HK-2 (cell line): ENCODE data around the gene GPR31.
"Not testable (repeated sequence)": the region's sequence is repeated elsewhere in the genome, so short reads cannot be mapped to it uniquely, and the experiment has no call there.

Experiments
- DNase-seq: peaks from one replicate; pipeline ENCODE4 v3.0.0-alpha.2; 2018; ENCODE audit not compliant: unreplicated experiment

GPR31 gene, protein sequence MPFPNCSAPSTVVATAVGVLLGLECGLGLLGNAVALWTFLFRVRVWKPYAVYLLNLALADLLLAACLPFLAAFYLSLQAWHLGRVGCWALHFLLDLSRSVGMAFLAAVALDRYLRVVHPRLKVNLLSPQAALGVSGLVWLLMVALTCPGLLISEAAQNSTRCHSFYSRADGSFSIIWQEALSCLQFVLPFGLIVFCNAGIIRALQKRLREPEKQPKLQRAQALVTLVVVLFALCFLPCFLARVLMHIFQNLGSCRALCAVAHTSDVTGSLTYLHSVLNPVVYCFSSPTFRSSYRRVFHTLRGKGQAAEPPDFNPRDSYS

DNA sequence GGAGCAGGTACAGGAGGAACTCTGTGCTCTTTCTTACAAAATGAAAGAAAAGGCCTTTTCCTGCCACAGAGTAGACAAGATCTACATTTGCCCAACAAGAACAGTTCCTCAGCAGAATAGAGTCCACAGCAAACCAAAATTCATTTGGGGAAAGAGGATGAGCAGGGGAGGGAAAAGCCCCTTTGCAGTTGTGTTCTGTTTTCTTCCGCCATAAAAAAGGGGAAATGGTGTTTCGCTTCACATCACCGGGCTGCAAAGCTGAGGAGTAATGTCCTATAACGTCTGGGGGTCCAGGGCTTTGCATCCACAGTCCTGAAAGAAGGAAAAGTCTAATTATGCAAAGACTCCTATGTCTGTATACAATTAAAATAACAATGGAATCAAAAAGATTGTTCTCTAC, at the start of gene GPR31:
Gene GPR31 (minus strand): TSS at position 118 of the 400 bp plus-strand sequence. CDS start 149 bp downstream, outside the sequence.
- DNase-seq, result no peak

DNA sequence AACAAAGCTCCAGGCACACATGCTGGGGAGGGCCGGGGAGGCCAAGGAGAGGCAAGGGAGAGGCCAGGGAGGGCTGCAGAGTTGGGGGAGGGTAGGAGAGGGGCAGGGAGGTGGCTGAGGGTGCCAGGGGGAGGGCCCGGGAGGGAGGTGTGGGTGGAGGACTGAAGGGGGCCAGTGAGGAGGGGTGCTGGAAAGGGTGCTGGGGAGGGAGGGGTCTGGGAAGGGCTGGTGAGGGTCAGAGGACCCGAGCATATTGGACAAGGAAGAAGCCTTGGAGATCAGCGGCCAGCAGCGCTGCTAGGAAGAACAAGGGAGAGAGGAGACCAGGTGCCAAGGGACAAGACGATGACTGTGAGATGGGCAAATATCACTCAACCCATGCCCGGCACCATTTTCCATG, 49.7 kb upstream of the GPR31 start:
- DNase-seq, result no peak

DNA sequence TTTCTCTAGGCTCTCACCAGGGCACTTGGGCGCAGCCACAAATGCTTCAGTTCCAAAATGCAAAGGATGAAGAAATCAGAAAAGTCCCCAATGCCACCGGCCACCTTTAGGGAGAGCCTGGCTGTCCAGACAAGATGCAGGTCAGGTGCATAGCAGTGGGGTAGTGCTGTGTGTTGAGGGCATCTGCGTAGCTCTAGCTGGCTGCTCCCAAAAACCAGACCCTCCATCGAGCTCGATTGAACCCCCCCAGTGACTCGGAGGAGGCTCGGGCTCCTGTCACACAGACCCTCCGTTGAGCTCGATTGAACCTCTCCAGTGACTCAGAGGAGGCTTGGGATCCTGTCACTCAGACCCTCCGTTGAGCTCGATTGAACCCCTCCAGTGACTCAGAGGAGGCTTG, 47.5 kb upstream of the GPR31 start:
- DNase-seq, result not testable (repeated sequence)

DNA sequence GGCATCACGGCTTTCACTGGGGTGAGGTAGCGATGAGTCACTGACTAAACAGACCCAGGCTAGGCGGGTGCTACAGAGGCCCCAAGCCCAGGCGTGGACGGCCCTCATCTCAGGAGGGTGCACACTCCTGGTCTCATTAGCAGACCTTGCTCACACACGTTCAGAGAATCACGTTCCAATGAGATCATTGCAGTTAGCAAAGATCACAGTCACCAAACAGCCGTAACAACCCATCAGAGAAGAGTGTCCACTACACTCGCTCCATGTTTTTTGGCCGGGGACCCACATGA, 46.2 kb upstream of the GPR31 start:
- peak; percentile 24 for DNase-seq

DNA sequence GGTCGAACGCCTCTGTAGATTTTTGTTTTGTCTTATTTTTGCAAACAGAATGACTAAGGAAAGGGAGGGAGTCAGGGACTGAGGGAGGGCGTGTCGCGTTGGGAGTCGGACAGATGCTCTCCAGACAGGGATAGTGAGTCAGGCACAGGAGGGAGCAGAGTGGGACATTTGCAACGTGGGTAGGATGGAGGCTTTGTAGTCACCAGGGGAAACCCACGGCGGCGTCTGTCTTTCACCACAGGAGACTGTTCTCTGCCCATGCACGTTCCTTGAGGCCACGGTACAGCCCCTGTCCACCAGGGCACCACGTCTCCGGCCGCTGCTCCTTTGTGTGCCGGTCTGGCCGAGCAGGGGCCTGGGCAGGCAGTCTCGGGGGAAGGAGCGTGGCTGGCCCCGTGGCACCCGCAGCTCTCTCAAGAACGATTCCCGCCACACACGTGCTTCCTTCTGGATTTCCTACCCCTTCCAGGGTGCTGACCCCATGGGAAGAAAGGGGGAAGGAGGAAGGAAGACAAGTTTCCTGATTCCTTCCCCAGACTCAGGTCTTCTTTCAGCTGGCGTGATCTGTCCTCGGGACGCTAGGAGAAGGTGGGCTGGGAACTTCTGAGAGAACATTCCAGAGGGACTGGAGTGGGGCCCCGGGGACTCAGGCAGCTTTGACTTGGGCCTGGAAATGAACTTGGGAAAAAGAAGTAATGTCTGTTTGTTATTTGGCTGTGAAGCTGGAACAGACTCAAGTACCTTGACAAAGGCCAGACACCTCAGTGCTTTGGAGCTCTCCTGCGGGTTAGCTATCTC, 45.7 kb upstream of the GPR31 start:
- not testable (repeated sequence) for DNase-seq

DNA sequence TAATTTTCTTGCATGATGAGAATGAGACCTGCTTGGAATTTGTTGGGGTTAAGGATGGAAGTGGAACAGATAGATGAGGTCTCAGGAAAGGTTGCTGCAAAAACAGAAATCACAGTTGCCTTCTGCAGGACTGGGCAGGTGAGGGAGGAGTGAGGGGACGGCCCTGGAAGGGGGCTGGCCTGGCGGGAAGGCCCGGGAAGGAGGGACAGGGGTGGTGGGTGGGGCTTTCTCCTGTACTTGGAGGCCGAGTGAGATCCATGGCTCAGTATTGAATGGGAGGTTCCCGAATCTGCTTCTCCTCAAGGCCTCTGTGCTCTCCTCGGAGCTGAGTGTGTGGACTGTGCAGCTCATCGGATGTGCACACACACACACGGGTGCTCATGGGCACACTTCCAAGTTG, 44.8 kb upstream of the GPR31 start:
- DNase-seq, result not testable (repeated sequence)

DNA sequence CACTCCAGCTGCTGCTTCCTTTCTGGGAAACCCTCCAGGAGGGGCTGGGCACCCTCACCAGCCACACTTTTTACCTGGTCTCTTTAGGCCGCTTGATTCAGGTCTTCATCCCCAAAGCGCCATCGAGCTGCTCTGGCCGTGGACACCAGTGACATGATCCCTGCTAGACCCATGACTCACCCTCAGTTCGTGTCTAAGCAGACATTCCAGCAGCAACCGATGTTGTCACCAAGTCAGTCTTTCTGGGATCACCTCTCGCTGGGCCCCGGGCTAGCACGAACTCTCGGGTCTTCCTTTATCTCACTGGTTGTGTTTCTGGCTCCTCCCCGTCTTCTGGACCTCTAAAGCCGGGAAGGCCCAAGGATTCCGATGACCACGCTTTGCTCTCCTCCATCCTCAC, 43.0 kb upstream of the GPR31 start:
- DNase-seq, result no peak

DNA sequence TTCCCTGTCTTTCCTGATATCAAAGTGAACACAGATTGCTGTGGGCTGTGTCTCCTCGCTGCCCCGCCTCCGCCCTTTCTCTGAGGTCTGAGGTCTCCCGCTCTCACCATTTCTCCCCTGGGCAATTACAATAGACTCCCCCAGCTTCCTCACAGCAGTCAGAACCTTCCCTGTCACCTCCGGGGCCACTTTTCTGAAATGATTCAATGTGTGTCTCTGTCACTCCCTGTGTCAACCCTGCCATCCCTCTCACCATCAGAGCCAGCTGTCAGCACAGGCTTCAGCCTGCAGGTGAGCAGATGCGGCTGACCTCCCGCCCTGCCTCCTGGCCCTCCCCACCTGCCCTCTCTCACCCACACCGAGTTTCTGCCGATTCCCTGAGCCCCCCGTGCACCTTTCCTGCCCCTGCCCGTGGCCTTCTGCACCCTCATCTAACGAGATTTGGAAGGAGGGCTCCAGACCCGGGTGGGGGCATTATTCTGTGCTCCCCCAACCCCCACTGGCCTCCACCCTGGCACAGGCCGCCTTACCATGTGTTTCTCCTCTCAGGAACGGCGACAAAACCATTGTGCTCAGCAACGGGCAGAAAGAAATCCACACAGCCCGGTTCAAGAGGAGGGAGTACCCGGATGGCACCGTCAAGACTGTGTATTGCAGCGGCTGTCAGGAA, 38.3 kb upstream of the GPR31 start:
- DNase-seq, result not testable (repeated sequence)

DNA sequence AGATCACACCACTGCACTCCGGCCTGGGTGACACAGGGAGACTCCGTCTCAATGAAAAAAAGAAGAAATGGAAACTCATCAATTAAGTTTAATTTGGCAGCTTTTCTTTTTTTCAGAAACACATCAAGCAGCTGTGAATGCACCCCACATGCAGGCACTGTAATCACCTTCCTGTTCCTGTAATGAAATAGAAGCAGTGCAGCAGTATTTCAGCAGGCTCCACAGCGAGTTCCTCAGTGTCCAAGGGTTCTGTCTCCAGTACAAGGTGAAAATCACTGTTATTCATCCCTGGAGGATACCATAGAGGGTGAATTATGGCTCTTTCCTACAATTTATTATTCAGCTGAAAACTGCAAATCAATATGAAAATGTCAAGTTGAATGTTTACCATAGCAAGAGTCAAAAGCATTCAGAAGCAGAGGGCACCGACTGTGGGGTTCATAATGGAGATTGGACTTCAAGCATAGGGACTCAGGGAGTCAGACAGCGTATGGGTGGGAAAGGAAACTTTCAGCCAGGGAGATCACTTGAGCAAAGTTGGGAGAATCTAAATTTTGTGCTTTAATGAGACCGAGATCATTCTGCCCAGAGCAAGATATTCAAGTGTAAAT, 35.8 kb upstream of the GPR31 start:
- not testable (repeated sequence) for DNase-seq

DNA sequence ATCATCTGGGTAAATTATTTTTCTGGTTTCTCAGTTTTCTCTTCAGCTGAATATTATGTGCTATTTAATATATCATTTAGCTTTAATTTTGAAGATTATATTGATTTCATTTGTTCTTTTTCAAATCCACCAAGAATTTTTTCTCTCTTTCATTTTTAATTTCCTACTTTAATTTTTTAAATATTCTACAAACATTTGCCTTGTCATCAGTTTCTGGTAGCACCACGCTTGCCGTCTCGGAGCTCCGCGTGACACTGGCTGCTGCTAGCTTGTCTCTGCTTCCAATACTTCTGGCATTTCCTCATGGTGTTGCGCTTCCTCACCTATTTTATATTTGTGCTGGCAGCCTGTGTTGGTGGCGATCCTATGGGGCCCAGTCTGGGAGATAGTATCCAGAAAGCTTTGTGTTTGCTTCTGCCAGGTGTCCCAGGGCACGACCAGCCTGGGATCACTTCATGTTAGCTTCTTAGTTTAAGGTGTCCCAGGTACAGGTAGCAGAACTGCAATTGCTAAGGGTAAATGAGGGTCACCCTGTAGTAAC, 33.3 kb upstream of the GPR31 start:
- DNase-seq, result not testable (repeated sequence)

DNA sequence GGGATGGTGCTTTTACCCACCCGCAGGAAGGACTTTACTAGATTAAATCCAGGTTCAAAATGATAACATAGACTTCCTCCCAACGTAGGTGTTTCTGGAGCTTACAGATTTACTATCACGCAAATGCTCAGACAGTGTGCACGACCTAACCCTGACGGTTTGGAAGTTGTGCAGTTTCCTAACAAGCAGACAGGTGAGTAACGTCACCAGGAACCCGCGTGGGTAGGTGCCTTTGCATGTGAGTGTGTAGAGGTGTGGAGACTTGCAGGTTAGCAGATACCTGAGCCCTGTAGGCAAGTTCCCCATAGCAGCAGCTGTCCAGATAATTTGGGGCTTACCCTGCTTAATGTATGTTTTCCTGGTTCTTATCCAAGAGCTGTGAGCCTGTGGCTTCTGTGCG, 29.5 kb upstream of the GPR31 start:
- DNase-seq, result not testable (repeated sequence)

DNA sequence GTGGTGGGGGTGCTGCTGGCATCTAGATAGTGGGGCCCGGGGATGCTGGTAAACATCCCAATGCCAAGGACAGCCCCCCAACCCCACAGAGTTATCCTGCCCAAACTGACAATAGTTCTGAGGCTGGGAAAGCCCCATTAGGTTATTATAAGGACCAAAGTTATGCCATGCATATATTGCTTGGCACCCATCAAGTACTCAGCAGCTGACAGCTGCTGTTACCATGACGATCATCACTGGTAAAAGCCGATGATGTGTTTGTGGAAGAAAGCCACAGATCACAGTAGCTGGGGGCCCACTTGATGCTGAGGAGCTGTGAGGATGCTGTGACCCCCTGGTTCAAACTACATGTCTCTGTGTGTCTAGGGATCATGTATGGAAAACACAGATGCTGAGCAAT, 27.3 kb upstream of the GPR31 start:
- DNase-seq, result not testable (repeated sequence)

DNA sequence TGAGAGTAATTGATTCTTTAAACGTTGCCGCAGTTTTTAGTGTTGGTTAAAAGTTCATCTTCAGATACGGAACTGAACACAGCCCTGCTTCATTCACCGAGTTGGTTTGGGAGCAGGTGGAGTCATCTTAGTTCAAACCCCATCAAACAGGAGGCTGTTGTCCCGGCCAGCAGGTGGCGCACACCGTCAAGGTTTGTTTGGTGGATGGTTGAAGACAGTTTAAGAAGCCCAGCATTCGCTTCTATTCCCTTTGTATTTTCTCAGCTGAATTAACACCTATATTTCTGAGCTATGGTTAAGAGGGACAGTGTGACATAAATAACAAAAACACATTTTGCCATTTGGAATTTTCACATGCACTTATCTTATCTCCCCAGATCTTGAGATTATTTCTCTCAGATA, 25.1 kb upstream of the GPR31 start:
- DNase-seq, result not testable (repeated sequence)

DNA sequence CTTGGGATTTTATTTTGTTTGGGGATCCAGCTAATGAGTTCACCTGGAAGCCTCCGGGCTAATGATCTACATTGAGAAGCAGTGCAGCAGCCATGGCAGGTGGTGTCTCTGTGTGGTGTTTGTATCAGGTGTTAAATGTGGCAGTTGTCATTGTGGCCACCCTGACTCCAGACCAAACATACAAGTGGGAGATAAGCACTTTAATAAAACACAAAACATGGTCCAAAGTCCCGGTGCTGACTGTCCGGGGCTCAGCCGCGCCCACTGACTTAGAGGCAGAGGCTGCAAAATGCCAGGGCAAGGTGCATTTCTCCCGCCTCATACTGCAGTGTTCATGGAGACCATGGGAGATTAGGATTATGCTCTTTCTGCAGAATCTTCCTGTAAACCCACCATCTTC, 23.6 kb upstream of the GPR31 start:
- not testable (repeated sequence) for DNase-seq

DNA sequence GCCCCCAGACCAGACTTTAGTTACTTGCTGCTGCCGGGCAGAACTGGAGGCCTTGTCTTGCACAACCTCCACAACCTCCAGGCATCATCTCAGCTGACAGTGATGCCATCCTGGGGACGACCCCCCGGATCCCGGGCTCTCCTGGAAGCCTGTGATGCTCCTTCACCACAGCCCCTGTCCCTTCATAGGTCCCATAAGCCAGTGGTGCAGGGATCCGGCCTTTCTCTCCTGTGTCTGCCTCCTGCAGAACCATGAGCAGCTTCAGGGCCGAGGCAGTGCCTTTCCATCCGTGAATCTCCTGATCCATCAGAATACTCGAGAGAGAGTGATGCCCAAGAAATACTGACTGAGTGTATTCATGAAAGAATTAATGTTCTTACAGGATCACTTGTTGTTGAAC, 22.3 kb upstream of the GPR31 start:
- not testable (repeated sequence) for DNase-seq

DNA sequence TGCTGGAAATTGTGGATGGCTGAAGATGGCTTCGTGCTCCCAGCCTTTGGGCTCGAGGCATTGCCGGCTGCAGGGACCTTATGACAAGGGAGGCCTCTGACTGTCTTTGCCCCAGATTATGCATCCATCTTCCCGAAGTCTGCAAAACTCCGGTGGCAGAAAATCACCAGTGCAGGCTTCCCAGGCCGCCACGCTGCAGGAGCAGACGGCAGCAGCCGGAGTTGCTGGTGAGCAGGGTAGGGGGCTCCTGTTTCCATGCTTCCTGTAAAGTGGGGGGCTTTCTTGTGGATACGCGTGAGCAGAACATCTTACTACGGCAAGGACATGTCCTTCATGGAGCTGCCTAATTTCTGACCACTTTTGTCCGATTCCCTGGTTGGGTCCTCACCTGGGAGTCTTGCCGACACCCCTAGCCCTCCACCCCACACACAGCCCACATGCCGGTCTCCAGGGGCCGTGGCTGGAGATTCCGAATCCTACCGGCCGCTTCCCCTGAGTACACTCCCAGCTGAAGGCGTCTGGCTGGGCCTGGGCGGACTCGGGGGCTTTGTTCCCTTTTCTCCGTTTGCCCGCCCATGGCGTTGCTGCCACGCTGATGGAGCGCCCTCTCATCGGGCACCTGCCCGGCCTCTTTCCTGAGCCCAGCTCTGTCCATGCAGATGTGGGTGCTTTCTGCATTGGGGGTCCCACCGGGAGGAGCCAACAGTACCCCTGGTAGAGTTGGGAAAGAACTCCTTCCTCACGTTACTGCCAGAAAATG, 21.3 kb upstream of the GPR31 start:
- not testable (repeated sequence) for DNase-seq

DNA sequence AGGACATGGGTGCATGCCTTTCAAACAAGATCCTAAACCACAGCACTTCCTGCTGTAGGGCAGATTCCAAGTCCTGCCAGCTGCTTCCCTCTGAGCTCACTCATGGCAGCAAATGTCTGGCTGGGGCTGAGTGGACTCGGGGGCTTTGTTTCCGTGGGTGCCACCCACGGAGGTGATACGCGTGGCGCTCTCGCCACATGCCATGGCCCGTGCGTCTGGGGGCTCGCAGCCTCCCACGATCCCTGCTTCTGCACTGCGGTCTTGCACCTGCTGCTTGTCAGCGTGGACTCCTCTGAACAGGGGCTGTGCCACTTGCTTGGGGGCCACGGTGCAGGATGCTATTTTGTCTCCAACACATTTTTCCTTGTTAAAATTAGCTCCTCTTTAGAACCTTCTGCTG, 19.5 kb upstream of the GPR31 start:
- not testable (repeated sequence) for DNase-seq

DNA sequence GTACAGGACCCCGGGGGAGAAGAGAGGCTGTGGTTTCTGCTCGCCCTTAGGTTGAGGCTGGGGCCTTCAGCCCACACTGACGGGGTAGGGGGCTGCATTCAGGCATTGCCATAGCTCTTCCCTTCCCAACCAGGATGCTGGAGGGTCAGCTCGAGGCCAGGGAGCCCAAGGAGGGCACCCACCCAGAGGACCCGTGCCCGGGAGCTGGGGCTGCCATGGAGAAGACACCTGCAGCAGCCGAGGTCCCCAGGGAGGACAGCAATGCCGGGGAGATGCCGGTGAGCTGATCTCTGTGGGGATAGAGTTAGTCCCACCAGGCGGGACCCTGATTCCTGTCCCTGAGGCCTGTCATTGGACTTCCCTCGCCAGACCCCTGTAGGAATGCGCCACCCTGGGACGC, 14.2 kb upstream of the GPR31 start:
- not testable (repeated sequence) for DNase-seq

DNA sequence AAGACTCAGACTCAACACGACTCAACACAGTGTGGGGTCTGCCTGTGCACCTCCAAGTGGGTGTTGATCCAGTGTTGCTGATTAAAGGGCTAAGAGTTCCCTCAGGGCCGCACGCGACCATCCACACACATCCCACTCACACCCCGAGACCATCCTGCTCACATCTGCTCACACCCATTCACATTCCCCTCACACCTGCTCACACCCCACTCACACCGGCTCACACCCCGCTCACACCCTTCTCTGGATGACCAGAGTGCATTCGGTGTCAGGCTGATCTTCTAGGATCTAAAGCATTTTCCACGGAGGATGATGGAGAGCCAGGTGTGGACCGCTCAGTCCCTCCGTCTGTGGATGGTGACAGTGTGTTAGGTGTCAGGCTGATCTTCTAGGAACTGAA, 13.5 kb upstream of the GPR31 start:
- DNase-seq, result not testable (repeated sequence)

DNA sequence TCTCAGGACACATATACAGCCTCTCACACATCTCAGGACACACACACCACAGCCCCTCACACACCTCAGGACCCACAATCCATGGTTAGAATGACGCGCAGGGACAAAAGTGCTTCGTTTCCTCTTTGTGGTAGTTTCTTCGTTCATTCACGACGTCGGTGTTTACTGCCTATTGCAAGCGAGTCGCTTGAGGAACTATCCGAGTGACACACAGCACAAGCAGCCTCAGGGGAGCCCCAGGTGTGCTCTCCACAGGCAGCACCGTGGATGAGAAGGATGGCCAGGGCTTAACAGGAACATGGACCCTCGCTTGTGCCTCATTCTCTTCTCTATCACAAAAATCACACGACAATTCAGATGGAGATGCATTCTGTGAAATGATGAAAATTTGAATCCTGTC, 12.1 kb upstream of the GPR31 start:
- DNase-seq, result not testable (repeated sequence)

DNA sequence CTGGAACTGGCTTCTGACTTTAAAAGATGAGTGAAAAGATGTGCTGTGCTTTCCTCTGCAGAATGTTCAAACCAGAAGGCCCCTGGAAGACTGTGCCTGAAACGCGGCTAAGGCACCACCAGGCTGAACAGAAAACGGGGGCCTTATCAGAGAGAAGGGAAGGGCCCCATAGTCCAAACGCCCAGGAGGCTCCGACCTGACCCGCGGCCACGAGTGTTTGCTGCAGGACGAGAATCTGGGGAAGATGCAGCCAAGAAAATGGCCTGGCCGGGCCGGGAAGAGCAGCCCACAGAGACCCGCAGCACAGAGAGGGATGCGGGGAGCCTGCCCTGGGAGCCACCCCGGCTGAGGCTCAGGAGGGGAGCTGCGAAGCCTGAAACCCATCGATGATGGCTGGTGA, 10.5 kb upstream of the GPR31 start:
- not testable (repeated sequence) for DNase-seq
